Cardiac muscle cell (in vitro differentiated cells and primary cell): ENCODE results near the gene TBC1D5. TPM values are rescaled to one million over a fixed set of nuclear protein-coding genes. Genes with fewer than 3 reads are reported as not detected.
A peak's percentile ranks its signal among the peaks of the same experiment; 100 is the strongest.

Experiments used
- DNase-seq, 2 donors: peaks; one replicate each; pipeline versions ENCODE4 v3.0.0 to v3.0.0-alpha.2; 2010 to 2017; ENCODE audit warnings: low read depth in 1 of 2, low spot score in 1 of 2
- H3K27ac ChIP-seq: fragments of 200-600 bp; sonication (generic); 2 replicates; pipeline ENCODE4 v1.5.1; 2016
- H3K27me3 ChIP-seq: fragments of 200-600 bp; sonication (generic); 2 replicates; pipeline ENCODE4 v1.6.0; 2016; ENCODE audit warnings: control low read depth
- H3K36me3 ChIP-seq: fragments of 200-600 bp; sonication (generic); 2 replicates; pipeline ENCODE4 v1.5.1; 2016; ENCODE audit warnings: control low read depth
- H3K4me1 ChIP-seq: fragments of 200-600 bp; sonication (generic); 2 replicates; pipeline ENCODE4 v1.8.1; 2017; ENCODE audit warnings: low read depth, mild to moderate bottlenecking, mixed run types
- H3K4me3 ChIP-seq: fragments of 200-600 bp; sonication (generic); 2 replicates; pipeline ENCODE4 v1.5.1; 2016; ENCODE audit warnings: mild to moderate bottlenecking
- H3K9me3 ChIP-seq: fragments of 200-600 bp; sonication (generic); 2 replicates; pipeline ENCODE4 v1.5.1; 2017; ENCODE audit warnings: low read depth, mild to moderate bottlenecking, control low read depth
- polyA plus RNA-seq: library from polyadenylated mRNA; unstranded; fragments of >200 nt; fragmentation: Nextera tagmentation; extraction: Ambion mirVana; gene quantifications from 2 replicates; pipeline ENCODE4 v1.2.1, GENCODE V29; 2016
- total RNA-seq: library from RNA; depleted of rRNA; stranded (reverse); fragments of >200 nt; gene quantifications from 2 replicates; pipeline ENCODE4 v1.2.3, GENCODE V29; 2016
- TF ChIP-seq, protein P1 (sequence below): IDR thresholded peaks from 2 replicates; pipeline ENCODE4 v1.5.1; 2012; ENCODE audit warnings: low read depth, mild to moderate bottlenecking, low read length

Gene TBC1D5
- total and polyA plus RNA-seq, 2 experiments from 2014 or later: 34.5 to 66.6 TPM

DNA sequence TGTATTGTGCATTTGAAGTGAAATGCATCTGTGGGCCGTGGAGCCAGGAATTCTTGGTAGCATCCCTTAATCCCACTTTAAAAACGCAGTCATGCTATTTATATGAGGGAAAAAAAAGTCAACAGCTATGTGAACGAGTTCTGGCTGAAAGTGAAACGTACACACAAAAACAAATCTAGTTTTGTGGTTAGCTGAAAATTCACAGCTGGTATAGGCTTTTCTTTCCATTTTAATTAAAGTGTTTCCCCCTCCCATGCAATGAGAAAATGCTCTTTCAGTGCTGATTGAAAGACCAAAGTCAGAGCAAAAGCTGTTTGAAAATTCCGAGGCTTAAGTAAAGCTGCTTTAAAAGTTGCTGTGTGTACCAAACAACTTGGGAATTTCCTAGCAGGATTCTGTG is 560.3 kb downstream of the TBC1D5 start:
- Histone ChIP-seq H3K27ac (no peak overlapping the region), H3K4me1 (peaks cover 21% of the 10 kb centered on the region), H3K9me3 (no peaks in the 10 kb centered on the region), H3K27me3 (no peaks in the 10 kb centered on the region), H3K4me3 (no peak overlapping the region), H3K36me3 (no peaks in the 10 kb centered on the region)
- peak in 1 of 2 donors; percentile 9 for DNase-seq
- TF ChIP-seq, protein P1, sequence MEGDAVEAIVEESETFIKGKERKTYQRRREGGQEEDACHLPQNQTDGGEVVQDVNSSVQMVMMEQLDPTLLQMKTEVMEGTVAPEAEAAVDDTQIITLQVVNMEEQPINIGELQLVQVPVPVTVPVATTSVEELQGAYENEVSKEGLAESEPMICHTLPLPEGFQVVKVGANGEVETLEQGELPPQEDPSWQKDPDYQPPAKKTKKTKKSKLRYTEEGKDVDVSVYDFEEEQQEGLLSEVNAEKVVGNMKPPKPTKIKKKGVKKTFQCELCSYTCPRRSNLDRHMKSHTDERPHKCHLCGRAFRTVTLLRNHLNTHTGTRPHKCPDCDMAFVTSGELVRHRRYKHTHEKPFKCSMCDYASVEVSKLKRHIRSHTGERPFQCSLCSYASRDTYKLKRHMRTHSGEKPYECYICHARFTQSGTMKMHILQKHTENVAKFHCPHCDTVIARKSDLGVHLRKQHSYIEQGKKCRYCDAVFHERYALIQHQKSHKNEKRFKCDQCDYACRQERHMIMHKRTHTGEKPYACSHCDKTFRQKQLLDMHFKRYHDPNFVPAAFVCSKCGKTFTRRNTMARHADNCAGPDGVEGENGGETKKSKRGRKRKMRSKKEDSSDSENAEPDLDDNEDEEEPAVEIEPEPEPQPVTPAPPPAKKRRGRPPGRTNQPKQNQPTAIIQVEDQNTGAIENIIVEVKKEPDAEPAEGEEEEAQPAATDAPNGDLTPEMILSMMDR: no peak

GRCh38 chr3:17181413-17181907 is 561.0 kb downstream of the TBC1D5 start:
- peak overlapping the region; percentile 29 for H3K27ac ChIP-seq
- no peaks in the 10 kb centered on the region for H3K27me3 ChIP-seq
- H3K9me3 ChIP-seq: no peaks in the 10 kb centered on the region
- H3K4me3 ChIP-seq: no peak overlapping the region
- no peak for DNase-seq
- peaks cover 21% of the 10 kb centered on the region for H3K4me1 ChIP-seq
- TF ChIP-seq, protein P1: no peak
- no peaks in the 10 kb centered on the region for H3K36me3 ChIP-seq

DNA sequence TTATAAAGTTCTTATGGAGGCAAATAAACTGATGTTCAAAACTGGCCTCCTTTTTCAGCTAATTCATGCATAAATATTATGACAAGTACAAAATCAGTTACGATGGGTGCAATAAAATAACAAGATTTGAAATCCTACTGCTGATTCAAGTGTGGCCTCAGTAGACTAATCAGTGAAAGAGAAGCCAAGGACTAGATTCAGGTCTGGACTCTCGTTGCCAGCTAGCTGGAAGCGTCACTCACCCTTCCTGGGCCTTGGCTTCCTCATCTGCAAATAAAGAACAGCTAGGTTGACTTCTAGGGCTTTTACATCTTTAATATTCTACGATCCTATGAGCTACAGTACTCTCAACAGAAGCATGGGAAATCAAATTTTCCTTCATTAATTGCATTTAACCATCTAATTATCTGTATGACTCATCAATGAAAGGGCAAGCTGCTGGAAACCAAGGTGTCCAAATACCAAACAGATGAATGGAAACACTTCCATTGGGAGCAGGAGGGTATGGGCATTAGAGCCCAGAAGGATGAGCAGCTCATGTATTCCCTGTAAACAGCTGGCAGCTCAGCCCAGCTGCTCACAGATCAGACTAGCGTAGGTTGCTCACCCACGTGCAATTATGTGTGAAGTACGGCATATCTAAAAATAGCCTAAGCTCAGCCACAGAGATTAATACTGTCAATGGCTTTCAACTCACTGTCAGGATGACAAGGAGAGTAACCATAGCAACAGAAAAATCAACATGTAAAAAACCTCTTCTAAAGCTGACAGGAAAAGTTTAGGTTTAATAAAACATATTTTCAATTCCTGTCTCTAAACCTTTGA is 562.8 kb downstream of the TBC1D5 start:
- H3K4me3 ChIP-seq: no peak overlapping the region

GRCh38 chr3:17176757-17177156 is 565.7 kb downstream of the TBC1D5 start:
- peaks cover 21% of the 10 kb centered on the region for H3K4me1 ChIP-seq
- TF ChIP-seq, protein P1: no peak

More for the DNA sequence above, 562.8 kb downstream of the TBC1D5 start:
- no peaks in the 10 kb centered on the region for H3K9me3 ChIP-seq
- no peaks in the 10 kb centered on the region for H3K36me3 ChIP-seq
- TF ChIP-seq, protein P1: no peak
- DNase-seq: peak; percentile 25 to 55
- H3K27me3 ChIP-seq: no peaks in the 10 kb centered on the region
- no peak overlapping the region for H3K27ac ChIP-seq
- peaks cover 21% of the 10 kb centered on the region for H3K4me1 ChIP-seq

GRCh38 chr3:17175187-17175807 is 567.1 kb downstream of the TBC1D5 start:
- Histone ChIP-seq H3K27ac (no peak overlapping the region), H3K4me1 (peaks cover 14% of the 10 kb centered on the region), H3K36me3 (no peaks in the 10 kb centered on the region), H3K27me3 (no peaks in the 10 kb centered on the region), H3K4me3 (no peak overlapping the region), H3K9me3 (no peaks in the 10 kb centered on the region)
- DNase-seq: peak in 1 of 2 donors; percentile 92
- TF ChIP-seq, protein P1: no peak

More at GRCh38 chr3:17176757-17177156, 565.7 kb downstream of the TBC1D5 start:
- H3K36me3 ChIP-seq: no peaks in the 10 kb centered on the region
- no peak overlapping the region for H3K4me3 ChIP-seq
- no peaks in the 10 kb centered on the region for H3K27me3 ChIP-seq
- no peaks in the 10 kb centered on the region for H3K9me3 ChIP-seq
- H3K27ac ChIP-seq: no peak overlapping the region
- DNase-seq: peak in 1 of 2 donors; percentile 8
